Heart left ventricle (tissue), 16 donors: ENCODE data around the gene FMO5. TPM values are rescaled to one million over a fixed set of nuclear protein-coding genes. Genes with fewer than 3 reads are reported as not detected.

ENCODE experiments used
- ATAC-seq, 4 donors: fragments of 200-7000 bp; cut with Tn5 transposase; one replicate each; pipeline ENCODE4 v1.9.1; 2020 to 2022; ENCODE audit warnings: moderate library complexity in 4 of 4, mild to moderate bottlenecking in 3 of 4, moderate number of reproducible peaks in 1 of 4
- DNase-seq, 5 donors: peaks; one replicate each; pipeline ENCODE4 v3.0.0-alpha.2; 2020
- H3K27ac ChIP-seq, 12 donors: fragments of 200-600 bp; sonication (generic) in 4 of 12; one replicate each; pipeline versions ENCODE4 v1.5.0 to v1.8.0; 2016 to 2022; ENCODE audit warnings: mild to moderate bottlenecking in 2 of 12
- H3K27me3 ChIP-seq, 9 donors: fragments of 200-600 bp; sonication (generic) in 2 of 9; one replicate each; pipeline versions ENCODE4 v1.5.1 to v1.8.0; 2016 to 2022; ENCODE audit warnings: mild to moderate bottlenecking in 3 of 9
- H3K36me3 ChIP-seq, 9 donors: fragments of 200-600 bp; sonication (generic) in 2 of 9; one replicate each; pipeline versions ENCODE4 v1.5.0 to v1.8.0; 2018 to 2022; ENCODE audit warnings: mild to moderate bottlenecking in 2 of 9
- H3K4me1 ChIP-seq, 12 donors: fragments of 200-600 bp; sonication (generic) in 4 of 12; one replicate each; pipeline versions ENCODE4 v1.5.0 to v1.8.0; 2016 to 2022; ENCODE audit warnings: mild to moderate bottlenecking in 3 of 12
- H3K4me3 ChIP-seq, 12 donors: fragments of 200-600 bp; sonication (generic) in 4 of 12; one replicate each; pipeline versions ENCODE4 v1.5.0 to v1.8.0; 2017 to 2022; ENCODE audit warnings: mild to moderate bottlenecking in 9 of 12, moderate library complexity in 4 of 12
- H3K9me3 ChIP-seq, 12 donors: fragments of 200-600 bp; sonication (generic) in 4 of 12; one replicate each; pipeline versions ENCODE4 v1.5.0 to v1.8.0; 2016 to 2022; ENCODE audit warnings: mild to moderate bottlenecking in 1 of 12
- CTCF ChIP-seq, 12 donors: fragments of 200-600 bp; sonication (generic) in 4 of 12; IDR thresholded peaks; one replicate each; pipeline versions ENCODE4 v1.5.0 to v1.8.0; 2018 to 2022; ENCODE audit warnings: antibody characterized with exemption in 12 of 12, mild to moderate bottlenecking in 5 of 12
- POLR2A ChIP-seq, 2 donors: fragments of 450-650 bp; IDR thresholded peaks; one replicate each; pipeline ENCODE4 v1.6.1; 2017; ENCODE audit warnings: antibody characterized with exemption in 2 of 2, mild to moderate bottlenecking in 2 of 2, moderate library complexity in 2 of 2
- WGBS, 4 donors: extraction: QIAGEN DNeasy Blood & Tissue Kit in 2 of 4; methylation state at CpG; one replicate each; pipeline versions ENCODE4 v1.1.5 to v1.1.7; 2013 to 2018; 5-methylcytosine and 5-hydroxymethylcytosine counted together
- intact Hi-C, 10 donors: fragments of 100-400 bp; cut with DNase I; formaldehyde crosslinking; loops; one replicate each; pipeline versions ENCODE4 v1.11.1 to v1.14.2; 2022
- long read RNA-seq, 3 donors: library from polyadenylated mRNA; unstranded; transcript quantifications; one replicate each; pipeline ENCODE4 v2.0.0, GENCODE V29; 2020 to 2021
- polyA plus RNA-seq, 2 donors: library from polyadenylated mRNA; stranded (reverse); fragments of 200-250 nt; gene quantifications; one replicate each; pipeline ENCODE4 v1.2.3, GENCODE V29; 2013
- total RNA-seq, 9 donors: library from RNA; depleted of rRNA in 2 of 9; stranded (reverse); fragments of >200 nt in 2 of 9; fragmentation: NEBNext Ultra II Directional in 3 of 9; extraction: Animal tissue kit (Norgen Biotek cat#: 25700) in 3 of 9; gene quantifications; one replicate each; pipeline versions ENCODE4 v1.1.0 to v1.2.4, GENCODE V29; 2016 to 2023
- donor health status: ischemic (EF 13 %, LVEDD 7.1; RV severe dilation, severe dysfunction).
- donor health status: healthy with polysubstance abuse.
- donor health status: DM: no; HTN: yes; CAD: no.
- donor health status: DM: no; HTN: no; CAD: no.
- donor health status: ischemic (EF 25% LVEDD 6.9; RV normal size, moderate dysfunction).
- donor health status: ischemic (EF 25% LVEDD 5.7; RV mildly dilated, moderate dysfunction).
- donor health status: healthy.
- donor health status: DM: yes; HTN: yes; CAD: no.
- donor health status: ischemic (EF 35%, LVEDD 5.7; RV mildly dilated, moderate dysfunction).
- donor health status: nonischemic (EF 11% LVEDD 7.7; RV severe dilation, severe dysfunction).
- donor health status: DM: yes; HTN: yes; CAD: no.
- donor health status: PGD.
- donor health status: ischemic (EF 29% LVEDD 5.4; RV normal size, mild dysfunction).
- donor health status: nonischemic (EF 23%, LVEDD 6.1; RV moderate dilation, normal function).

FMO5 gene
- total RNA-seq, result 10 to 100 TPM in 1 of 9 donors, 1 to 10 TPM in 4, under 1 TPM in 4; 0.74 to 17.0 (median 1.2) TPM
- polyA plus RNA-seq, result 1 to 10 TPM in 1 of 2 donors, under 1 TPM in 1; 0.71 to 1.3 TPM
- long read RNA-seq, donor 1, result 0 reads
- long read RNA-seq, donor 2, partial matches to known transcripts, result 0 of 2 reads
- long read RNA-seq, donor 2, other reads (novel, unspliced or antisense), result 2 of 2 reads
- long read RNA-seq, donor 3, partial matches to known transcripts, result 0 of 16 reads
- long read RNA-seq, donor 3, other reads (novel, unspliced or antisense), result 9 of 16 reads

- DNase-seq (peak; percentile 62 to 80 (median 70)), ATAC-seq (peak; percentile 68 to 92 (median 91))
- H3K36me3 ChIP-seq, result no peaks in the 10 kb centered on the region
- no peaks in the 10 kb centered on the region for H3K27me3 ChIP-seq
- TF ChIP-seq POLR2A (IDR thresholded peaks at IDR 0.05), result peak in 1 of 2 donors; percentile 40
- peak in 3 of 12 donors; percentile 10 to 36 (median 18) for TF ChIP-seq CTCF (IDR thresholded peaks at IDR 0.05)
- peaks cover 0 to 12% (median 4%) of the 10 kb centered on the region in 12 donors for H3K4me1 ChIP-seq
- 0 to 1% (median 1%) methylated on average over 17 of the region's 17 CpGs for WGBS, 4 donors
- peak within 1 kb of the TSS; percentile 47 to 88 (median 68) for H3K4me3 ChIP-seq
- intact Hi-C loops, result loop anchor here in 2 of 10 donors (5.0 kb wide), 2 partner anchors 48 to 53 kb away; partner anchors contain the start of gene PRKAB2 (in 1 of the 2)
- peak within 1 kb of the TSS; percentile 44 to 88 (median 66) for H3K27ac ChIP-seq
- H3K9me3 ChIP-seq, result no peaks in the 10 kb centered on the region
Observed at GRCh38 chr1:147225193-147225730, at the start of gene FMO5. Gene FMO5, minus strand, starts transcription at chr1:147225339. Its CDS starts 310 bp downstream, at chr1:147225029.

- ATAC-seq (peak in 3 of 4 donors; percentile 66 to 89 (median 80)), DNase-seq (peak in 2 of 5 donors; percentile 22 to 30)
- peaks cover 0 to 81% (median 66%) of the 10 kb centered on the region in 9 donors for H3K36me3 ChIP-seq
- H3K27ac ChIP-seq, result peak overlapping the region in 6 of 12 donors; percentile 2 to 61 (median 18)
- no peak overlapping the region for H3K4me3 ChIP-seq
- intact Hi-C loops, result loop anchor here (2.0 to 10.0 kb wide), 11 partner anchors 111 to 621 kb away; no protein-coding TSS in a partner anchor
- peaks cover 0 to 16% (median 6%) of the 10 kb centered on the region in 12 donors for H3K4me1 ChIP-seq
- no peaks in the 10 kb centered on the region for H3K9me3 ChIP-seq
- TF ChIP-seq CTCF (IDR thresholded peaks at IDR 0.05), result peak; percentile 29 to 73 (median 51)
- no peak for TF ChIP-seq POLR2A (IDR thresholded peaks at IDR 0.05)
- H3K27me3 ChIP-seq, result no peaks in the 10 kb centered on the region
- 35 to 40% (median 36%) methylated on average over 6 of the region's 6 CpGs for WGBS, 4 donors
Observed at GRCh38 chr1:147273409-147274336, 48.5 kb upstream of the FMO5 start.

GRCh38 chr1:147272042-147272441 lies 46.9 kb upstream of the FMO5 start:
- ATAC-seq (no peak), DNase-seq (no peak)
- WGBS, 4 donors, result 54 to 67% (median 63%) methylated on average over 3 of the region's 3 CpGs
- Histone ChIP-seq H3K4me3 (no peak overlapping the region), H3K36me3 (peaks cover 0 to 84% (median 68%) of the 10 kb centered on the region in 9 donors), H3K27me3 (no peaks in the 10 kb centered on the region), H3K4me1 (peaks cover 0 to 16% (median 6%) of the 10 kb centered on the region in 12 donors), H3K9me3 (no peaks in the 10 kb centered on the region), H3K27ac (no peak overlapping the region)
- TF ChIP-seq CTCF (IDR thresholded peaks at IDR 0.05), result no peak
- TF ChIP-seq POLR2A (IDR thresholded peaks at IDR 0.05), result no peak
- intact Hi-C loops, result loop anchor here (2.0 to 10.0 kb wide), 11 partner anchors 113 to 623 kb away; no protein-coding TSS in a partner anchor
